Measurements from ENCODE around the gene BBS9. TPM values are rescaled to one million over a fixed set of nuclear protein-coding genes. Genes with fewer than 3 reads are reported as not detected.
A peak's percentile ranks its signal among the peaks of the same experiment; 100 is the strongest.

Gene BBS9
- total RNA-seq, 1 experiment from 2014 or later: 26.4 TPM

DNA sequence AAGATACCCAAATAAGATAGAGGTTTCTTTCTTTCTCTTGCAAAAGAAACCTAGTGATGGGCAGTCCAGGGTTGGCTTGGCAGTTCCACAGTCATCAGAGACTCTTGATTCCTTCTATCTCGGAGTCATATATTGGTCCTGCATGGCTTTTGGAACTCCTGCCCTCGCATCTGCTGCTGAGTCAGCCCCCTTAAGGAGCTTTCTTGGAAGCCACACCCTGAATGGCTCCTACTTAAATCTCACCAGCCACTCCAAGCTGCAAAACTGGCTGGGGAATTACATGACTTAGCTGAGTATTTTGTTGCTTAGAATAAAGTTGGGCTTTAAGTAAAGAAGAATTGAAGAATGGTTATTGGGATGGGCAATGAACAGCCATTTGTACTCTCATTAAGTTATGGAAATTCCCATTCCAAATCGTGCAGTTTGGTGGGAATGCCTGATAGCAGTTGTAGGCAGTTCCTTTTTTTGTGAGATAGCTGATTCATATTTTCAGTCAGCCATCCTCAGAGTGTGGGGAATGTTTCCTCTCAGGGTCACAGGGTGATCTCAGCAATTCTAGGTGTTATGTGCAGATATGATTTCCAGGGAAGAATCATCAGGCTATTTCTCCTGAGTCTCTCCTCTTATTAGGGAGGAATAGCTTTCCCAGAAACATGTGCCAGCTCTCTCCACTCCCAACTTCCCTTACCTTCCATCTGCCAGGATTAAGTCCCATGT lies 209.9 kb downstream of the BBS9 start:
- Histone ChIP-seq H3K4me2 (ENCODE audit: insufficient read depth, insufficient read length, low read length) (no peak overlapping the region), H2BK120ac (ENCODE audit: low read depth, low read length, poor library complexity, severe bottlenecking) (no peak overlapping the region), H3K23me2 (ENCODE audit: insufficient read length, low read depth, low read length, poor library complexity, severe bottlenecking) (no peaks in the 10 kb centered on the region), H3K4me1 (ENCODE audit: insufficient read depth, low read length) (no peaks in the 10 kb centered on the region), H2AFZ (ENCODE audit: low read length) (no peak overlapping the region), H2BK12ac (ENCODE audit: insufficient read length, low read depth, low read length) (no peak overlapping the region), H4K91ac (ENCODE audit: insufficient read length, low read depth, low read length) (no peak overlapping the region), H3K14ac (ENCODE audit: insufficient read depth, low read length) (no peak overlapping the region), H3K4ac (ENCODE audit: low read depth, low read length) (no peak overlapping the region), H3K9me3 (ENCODE audit: control insufficient read depth, low read depth, low read length) (no peaks in the 10 kb centered on the region), H2BK15ac (ENCODE audit: low read depth, low read length) (no peak overlapping the region), H2BK5ac (ENCODE audit: insufficient read length, low read length) (no peak overlapping the region), H3K27ac (ENCODE audit: insufficient read length, low read depth, low read length) (no peak overlapping the region), H3K79me2 (ENCODE audit: insufficient read depth, low read length) (no peaks in the 10 kb centered on the region), H4K5ac (ENCODE audit: insufficient read length, low read depth, low read length) (no peak overlapping the region), H3K79me1 (ENCODE audit: insufficient read depth, low read depth, low read length, poor library complexity, severe bottlenecking) (no peaks in the 10 kb centered on the region), H3T11ph (ENCODE audit: low read length) (no peak overlapping the region), H3K56ac (ENCODE audit: insufficient read length, low read depth, low read length) (no peak overlapping the region), H3K23ac (ENCODE audit: insufficient read length, low read depth, low read length) (no peak overlapping the region), H4K20me1 (ENCODE audit: control insufficient read depth, insufficient read depth, insufficient read length) (no peaks in the 10 kb centered on the region), H4K8ac (replicated peaks; ENCODE audit: insufficient read length, low read depth, low read length) (no peak overlapping the region), H3K27me3 (ENCODE audit: insufficient read depth, low read length) (no peaks in the 10 kb centered on the region), H2AK5ac (ENCODE audit: insufficient read length, low read length) (no peak overlapping the region), H3K9ac (ENCODE audit: extremely low read depth, insufficient read length, low read length) (no peak overlapping the region), H2BK20ac (ENCODE audit: low read depth, low read length, poor library complexity, severe bottlenecking) (no peak overlapping the region), H3K18ac (ENCODE audit: insufficient read length, low read depth, low read length) (no peak overlapping the region)
- Mint-ChIP-seq H3K4me3 (no peak overlapping the region), H3K27me3 (ENCODE audit: low read depth) (no peaks in the 10 kb centered on the region), H3K36me3 (ENCODE audit: insufficient read depth in 1 of 3, low read depth in 3 of 3) (no peaks in the 10 kb centered on the region), H3K27ac (peak overlapping the region in 1 of 3 experiments; percentile 46; a peak in 1 of 7 replicates), H3K9me3 (no peaks in the 10 kb centered on the region), H3K4me1 (peaks cover 0 to under 1% of the 10 kb centered on the region in 2 experiments; a peak in 1 of 4 replicates)
- WGBS (ENCODE audit: extremely low coverage, insufficient read length, low lambda C conversion rate): no CpG with 5 or more reads among the region's 3 CpGs
- TF ChIP-seq, protein P1, sequence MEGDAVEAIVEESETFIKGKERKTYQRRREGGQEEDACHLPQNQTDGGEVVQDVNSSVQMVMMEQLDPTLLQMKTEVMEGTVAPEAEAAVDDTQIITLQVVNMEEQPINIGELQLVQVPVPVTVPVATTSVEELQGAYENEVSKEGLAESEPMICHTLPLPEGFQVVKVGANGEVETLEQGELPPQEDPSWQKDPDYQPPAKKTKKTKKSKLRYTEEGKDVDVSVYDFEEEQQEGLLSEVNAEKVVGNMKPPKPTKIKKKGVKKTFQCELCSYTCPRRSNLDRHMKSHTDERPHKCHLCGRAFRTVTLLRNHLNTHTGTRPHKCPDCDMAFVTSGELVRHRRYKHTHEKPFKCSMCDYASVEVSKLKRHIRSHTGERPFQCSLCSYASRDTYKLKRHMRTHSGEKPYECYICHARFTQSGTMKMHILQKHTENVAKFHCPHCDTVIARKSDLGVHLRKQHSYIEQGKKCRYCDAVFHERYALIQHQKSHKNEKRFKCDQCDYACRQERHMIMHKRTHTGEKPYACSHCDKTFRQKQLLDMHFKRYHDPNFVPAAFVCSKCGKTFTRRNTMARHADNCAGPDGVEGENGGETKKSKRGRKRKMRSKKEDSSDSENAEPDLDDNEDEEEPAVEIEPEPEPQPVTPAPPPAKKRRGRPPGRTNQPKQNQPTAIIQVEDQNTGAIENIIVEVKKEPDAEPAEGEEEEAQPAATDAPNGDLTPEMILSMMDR (conservative IDR thresholded peaks at IDR 0.05): no peak
- DNase-seq: no peak
